Thyroid gland (tissue), 4 donors: ENCODE results near the gene CKAP5.

ENCODE experiments used
- POLR2A ChIP-seq, 2 donors: fragments of 450-650 bp; IDR thresholded peaks; one replicate each; pipeline ENCODE4 v1.6.1; 2017; ENCODE audit warnings: antibody characterized with exemption in 2 of 2, mild to moderate bottlenecking in 2 of 2, moderate library complexity in 1 of 2
- TF ChIP-seq, protein P1 (sequence below), 6 experiments: fragments of 200-600 bp in 3 of 6; fragments of 450-650 bp in 3 of 6; sonication (generic) in 3 of 6; IDR thresholded peaks; one replicate each; pipeline ENCODE4 v1.5.1; 2016 to 2019; ENCODE audit warnings: antibody characterized with exemption in 6 of 6, mild to moderate bottlenecking in 2 of 6, inconsistent platforms in 1 of 6, moderate library complexity in 1 of 6

DNA sequence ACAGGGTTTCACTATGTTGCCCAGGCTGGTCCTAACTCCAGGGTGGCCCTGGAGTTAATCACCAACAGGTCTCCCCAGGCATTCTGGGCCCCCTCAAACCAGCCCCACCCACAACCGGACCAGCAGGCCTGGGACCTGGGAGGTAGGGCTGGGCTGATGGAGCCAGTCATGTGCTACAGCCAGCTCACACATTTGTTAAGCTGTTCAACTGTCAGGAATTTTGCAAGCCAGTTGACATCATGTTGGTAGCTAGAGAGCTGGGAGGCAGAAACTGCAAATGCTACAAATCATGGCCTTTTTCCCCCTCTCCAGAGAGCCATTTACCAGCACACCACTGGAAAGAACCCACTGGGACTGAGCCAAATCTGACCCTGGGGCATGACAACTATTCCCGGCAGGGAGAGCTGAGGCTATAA is 152.5 kb downstream of the CKAP5 start:
- TF ChIP-seq, protein P1, sequence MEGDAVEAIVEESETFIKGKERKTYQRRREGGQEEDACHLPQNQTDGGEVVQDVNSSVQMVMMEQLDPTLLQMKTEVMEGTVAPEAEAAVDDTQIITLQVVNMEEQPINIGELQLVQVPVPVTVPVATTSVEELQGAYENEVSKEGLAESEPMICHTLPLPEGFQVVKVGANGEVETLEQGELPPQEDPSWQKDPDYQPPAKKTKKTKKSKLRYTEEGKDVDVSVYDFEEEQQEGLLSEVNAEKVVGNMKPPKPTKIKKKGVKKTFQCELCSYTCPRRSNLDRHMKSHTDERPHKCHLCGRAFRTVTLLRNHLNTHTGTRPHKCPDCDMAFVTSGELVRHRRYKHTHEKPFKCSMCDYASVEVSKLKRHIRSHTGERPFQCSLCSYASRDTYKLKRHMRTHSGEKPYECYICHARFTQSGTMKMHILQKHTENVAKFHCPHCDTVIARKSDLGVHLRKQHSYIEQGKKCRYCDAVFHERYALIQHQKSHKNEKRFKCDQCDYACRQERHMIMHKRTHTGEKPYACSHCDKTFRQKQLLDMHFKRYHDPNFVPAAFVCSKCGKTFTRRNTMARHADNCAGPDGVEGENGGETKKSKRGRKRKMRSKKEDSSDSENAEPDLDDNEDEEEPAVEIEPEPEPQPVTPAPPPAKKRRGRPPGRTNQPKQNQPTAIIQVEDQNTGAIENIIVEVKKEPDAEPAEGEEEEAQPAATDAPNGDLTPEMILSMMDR (IDR thresholded peaks at IDR 0.05) = no peak
- no peak for TF ChIP-seq POLR2A (IDR thresholded peaks at IDR 0.05)
